GM12872 (cell line): ENCODE measurements around the gene SMIM21.

Experiments
- CTCF ChIP-seq: IDR thresholded peaks from 3 replicates; pipeline ENCODE4 v1.5.1; 2011; ENCODE audit warnings: low read depth, mild to moderate bottlenecking, low read length, moderate library complexity; ENCODE audit not compliant: insufficient read depth

Gene SMIM21

GRCh38 chr18:75427603-75428002, at the start of gene SMIM21:
TSS of gene SMIM21 (minus strand) at chr18:75427703. CDS start at chr18:75427563, 140 bp downstream.
- no peak for TF ChIP-seq CTCF

GRCh38 chr18:75475228-75475627, 47.7 kb upstream of the SMIM21 start:
- TF ChIP-seq CTCF = no peak

- TF ChIP-seq CTCF = no peak
Measured at GRCh38 chr18:75474332-75474731, 46.8 kb upstream of the SMIM21 start.

GRCh38 chr18:75473316-75473715, 45.8 kb upstream of the SMIM21 start:
- no peak for TF ChIP-seq CTCF

GRCh38 chr18:75472906-75473305, 45.4 kb upstream of the SMIM21 start:
- TF ChIP-seq CTCF = no peak

- no peak for TF ChIP-seq CTCF
Measured at GRCh38 chr18:75472396-75472795, 44.9 kb upstream of the SMIM21 start.

- TF ChIP-seq CTCF = no peak
Measured at GRCh38 chr18:75471850-75472249, 44.3 kb upstream of the SMIM21 start.

GRCh38 chr18:75467851-75468250, 40.3 kb upstream of the SMIM21 start:
- no peak for TF ChIP-seq CTCF
